ENCODE results near the gene GPR171.

GPR171 gene

GRCh38 chr3:151169262-151169947, 33.6 kb downstream of the GPR171 start:
- peak; percentile 13 for DNase-seq (ENCODE audit: low spot score)
- in situ Hi-C loops (cut with MboI; ENCODE audit: low pct_unique_long_range_greater_than_20kb, low sequenced_read_pairs, unreplicated experiment): loop anchor here (10.0 kb wide), 1 partner anchor 55 kb away; no protein-coding TSS in a partner anchor

GRCh38 chr3:151168269-151169094, 34.5 kb downstream of the GPR171 start:
- peak; percentile 47 for DNase-seq (ENCODE audit: low spot score)
- TF ChIP-seq, protein P1, sequence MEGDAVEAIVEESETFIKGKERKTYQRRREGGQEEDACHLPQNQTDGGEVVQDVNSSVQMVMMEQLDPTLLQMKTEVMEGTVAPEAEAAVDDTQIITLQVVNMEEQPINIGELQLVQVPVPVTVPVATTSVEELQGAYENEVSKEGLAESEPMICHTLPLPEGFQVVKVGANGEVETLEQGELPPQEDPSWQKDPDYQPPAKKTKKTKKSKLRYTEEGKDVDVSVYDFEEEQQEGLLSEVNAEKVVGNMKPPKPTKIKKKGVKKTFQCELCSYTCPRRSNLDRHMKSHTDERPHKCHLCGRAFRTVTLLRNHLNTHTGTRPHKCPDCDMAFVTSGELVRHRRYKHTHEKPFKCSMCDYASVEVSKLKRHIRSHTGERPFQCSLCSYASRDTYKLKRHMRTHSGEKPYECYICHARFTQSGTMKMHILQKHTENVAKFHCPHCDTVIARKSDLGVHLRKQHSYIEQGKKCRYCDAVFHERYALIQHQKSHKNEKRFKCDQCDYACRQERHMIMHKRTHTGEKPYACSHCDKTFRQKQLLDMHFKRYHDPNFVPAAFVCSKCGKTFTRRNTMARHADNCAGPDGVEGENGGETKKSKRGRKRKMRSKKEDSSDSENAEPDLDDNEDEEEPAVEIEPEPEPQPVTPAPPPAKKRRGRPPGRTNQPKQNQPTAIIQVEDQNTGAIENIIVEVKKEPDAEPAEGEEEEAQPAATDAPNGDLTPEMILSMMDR (IDR thresholded peaks at IDR 0.05; ENCODE audit: extremely low read depth, insufficient read depth, missing control alignments): peak; percentile 89
- in situ Hi-C loops (cut with MboI; ENCODE audit: low pct_unique_long_range_greater_than_20kb, low sequenced_read_pairs, unreplicated experiment): loop anchor here (10.0 kb wide), 1 partner anchor 56 kb away; no protein-coding TSS in a partner anchor

More at GRCh38 chr3:151169262-151169947, 33.6 kb downstream of the GPR171 start:
- TF ChIP-seq, protein P1 (IDR thresholded peaks at IDR 0.05; ENCODE audit: extremely low read depth, insufficient read depth, missing control alignments): no peak

DNA sequence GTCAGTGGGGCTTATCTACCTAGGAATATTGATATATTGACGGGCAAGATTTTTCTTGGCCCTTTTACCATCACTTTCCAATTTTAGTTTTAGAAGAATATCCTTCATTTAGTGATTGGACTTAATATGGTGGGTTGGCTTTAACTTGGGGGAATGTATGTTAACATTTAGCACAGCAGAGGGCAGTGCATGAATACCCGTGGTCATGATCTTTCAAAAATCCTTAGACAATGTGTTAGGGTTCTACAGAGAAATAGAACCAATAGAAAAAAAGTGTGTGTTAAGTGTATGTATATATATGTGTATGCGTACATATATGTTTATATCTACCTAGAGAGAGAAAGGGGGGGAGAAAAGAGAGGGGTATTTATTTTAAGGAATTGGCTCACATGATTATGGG, 36.9 kb downstream of the GPR171 start:
- TF ChIP-seq, protein P1 (IDR thresholded peaks at IDR 0.05; ENCODE audit: extremely low read depth, insufficient read depth, missing control alignments): peak; percentile 30
- in situ Hi-C loops (cut with MboI; ENCODE audit: low pct_unique_long_range_greater_than_20kb, low sequenced_read_pairs, unreplicated experiment): loop anchor here (10.0 kb wide), 1 partner anchor 59 kb away; no protein-coding TSS in a partner anchor
- DNase-seq (ENCODE audit: low spot score): no peak

GRCh38 chr3:151165226-151165625, 37.8 kb downstream of the GPR171 start:
- no peak for DNase-seq (ENCODE audit: low spot score)
- in situ Hi-C loops (cut with MboI; ENCODE audit: low pct_unique_long_range_greater_than_20kb, low sequenced_read_pairs, unreplicated experiment): loop anchor here (10.0 kb wide), 1 partner anchor 60 kb away; no protein-coding TSS in a partner anchor
- TF ChIP-seq, protein P1 (IDR thresholded peaks at IDR 0.05; ENCODE audit: extremely low read depth, insufficient read depth, missing control alignments): no peak

- in situ Hi-C loops (cut with MboI; ENCODE audit: low pct_unique_long_range_greater_than_20kb, low sequenced_read_pairs, unreplicated experiment): loop anchor here (10.0 kb wide), 1 partner anchor 65 kb away; no protein-coding TSS in a partner anchor
- no peak for DNase-seq (ENCODE audit: low spot score)
- TF ChIP-seq, protein P1 (IDR thresholded peaks at IDR 0.05; ENCODE audit: extremely low read depth, insufficient read depth, missing control alignments): no peak
These were observed 43.2 kb downstream of the GPR171 start for GRCh38 chr3:151159806-151160205.

DNA sequence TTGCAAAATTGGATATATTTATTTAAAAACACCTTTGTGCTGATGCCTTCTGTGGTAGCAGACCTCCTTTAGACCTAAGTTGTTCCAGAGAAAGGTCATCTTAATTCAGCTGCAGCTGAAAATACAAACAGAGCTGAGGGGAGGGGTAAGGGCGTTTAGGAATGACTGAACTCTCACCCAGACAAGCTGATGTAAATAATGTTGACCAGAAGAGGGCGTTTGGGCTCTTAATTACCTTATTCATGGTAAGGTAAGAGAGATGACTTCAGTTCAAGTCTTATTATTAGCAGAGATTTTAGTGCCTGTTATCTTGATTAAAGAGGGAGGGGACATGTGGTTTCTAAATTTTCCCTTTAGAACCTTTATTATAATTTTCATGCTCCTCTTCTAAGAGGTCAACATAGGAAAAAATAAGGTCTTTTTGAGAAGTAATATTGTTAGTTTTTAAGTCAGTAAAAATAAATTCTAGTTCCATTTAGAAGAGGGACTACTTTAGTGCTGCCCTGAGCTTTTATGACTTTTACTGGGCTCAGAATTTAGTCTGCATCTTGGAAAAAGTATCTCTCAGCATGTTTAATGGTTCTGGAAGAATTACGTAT, 46.3 kb downstream of the GPR171 start:
- in situ Hi-C loops (cut with MboI; ENCODE audit: low pct_unique_long_range_greater_than_20kb, low sequenced_read_pairs, unreplicated experiment): no loop called here
- peak; percentile 48 for DNase-seq (ENCODE audit: low spot score)
- TF ChIP-seq, protein P1 (IDR thresholded peaks at IDR 0.05; ENCODE audit: extremely low read depth, insufficient read depth, missing control alignments): peak; percentile 64

Data from GM13977 (cell line).